GM12873 (cell line): Measurements from ENCODE around the gene TMEM255A.

Source experiments
- TF ChIP-seq, protein P1 (sequence below): IDR thresholded peaks from 2 replicates; pipeline ENCODE4 v1.5.1; 2012; ENCODE audit warnings: low read depth, mild to moderate bottlenecking, moderate library complexity, low read length, control low read depth; ENCODE audit not compliant: insufficient read depth; ENCODE audit errors: missing control alignments

TMEM255A gene

DNA sequence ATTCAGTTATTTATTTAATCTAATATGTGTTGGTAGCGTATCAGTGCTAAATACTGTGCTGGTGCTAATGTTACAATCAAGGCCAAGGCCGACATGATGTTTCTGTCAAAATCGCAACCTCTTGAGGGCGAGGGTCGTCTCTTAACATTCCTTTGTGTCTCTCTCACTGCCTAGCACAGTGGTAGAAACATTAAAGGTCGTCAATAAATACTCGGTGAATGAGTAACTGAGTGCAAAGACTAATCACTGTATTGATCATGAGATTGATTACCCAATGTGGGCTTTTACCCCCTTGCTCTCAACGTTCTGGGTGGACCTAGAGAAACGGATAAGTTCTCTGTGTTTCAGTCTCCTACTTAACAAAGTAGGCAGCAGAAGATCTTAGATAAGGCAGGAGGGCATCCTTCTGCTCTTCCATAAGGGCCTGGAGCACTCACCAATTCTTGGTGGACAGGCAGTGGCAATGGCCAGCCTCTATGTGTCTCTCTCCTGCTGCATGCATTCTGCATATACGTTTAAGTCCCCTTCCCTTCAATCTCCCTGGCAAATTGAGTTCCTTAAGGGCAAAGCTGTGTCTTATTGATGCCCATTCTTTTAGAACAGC, 30.1 kb downstream of the TMEM255A start:
- TF ChIP-seq, protein P1, sequence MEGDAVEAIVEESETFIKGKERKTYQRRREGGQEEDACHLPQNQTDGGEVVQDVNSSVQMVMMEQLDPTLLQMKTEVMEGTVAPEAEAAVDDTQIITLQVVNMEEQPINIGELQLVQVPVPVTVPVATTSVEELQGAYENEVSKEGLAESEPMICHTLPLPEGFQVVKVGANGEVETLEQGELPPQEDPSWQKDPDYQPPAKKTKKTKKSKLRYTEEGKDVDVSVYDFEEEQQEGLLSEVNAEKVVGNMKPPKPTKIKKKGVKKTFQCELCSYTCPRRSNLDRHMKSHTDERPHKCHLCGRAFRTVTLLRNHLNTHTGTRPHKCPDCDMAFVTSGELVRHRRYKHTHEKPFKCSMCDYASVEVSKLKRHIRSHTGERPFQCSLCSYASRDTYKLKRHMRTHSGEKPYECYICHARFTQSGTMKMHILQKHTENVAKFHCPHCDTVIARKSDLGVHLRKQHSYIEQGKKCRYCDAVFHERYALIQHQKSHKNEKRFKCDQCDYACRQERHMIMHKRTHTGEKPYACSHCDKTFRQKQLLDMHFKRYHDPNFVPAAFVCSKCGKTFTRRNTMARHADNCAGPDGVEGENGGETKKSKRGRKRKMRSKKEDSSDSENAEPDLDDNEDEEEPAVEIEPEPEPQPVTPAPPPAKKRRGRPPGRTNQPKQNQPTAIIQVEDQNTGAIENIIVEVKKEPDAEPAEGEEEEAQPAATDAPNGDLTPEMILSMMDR = no peak

DNA sequence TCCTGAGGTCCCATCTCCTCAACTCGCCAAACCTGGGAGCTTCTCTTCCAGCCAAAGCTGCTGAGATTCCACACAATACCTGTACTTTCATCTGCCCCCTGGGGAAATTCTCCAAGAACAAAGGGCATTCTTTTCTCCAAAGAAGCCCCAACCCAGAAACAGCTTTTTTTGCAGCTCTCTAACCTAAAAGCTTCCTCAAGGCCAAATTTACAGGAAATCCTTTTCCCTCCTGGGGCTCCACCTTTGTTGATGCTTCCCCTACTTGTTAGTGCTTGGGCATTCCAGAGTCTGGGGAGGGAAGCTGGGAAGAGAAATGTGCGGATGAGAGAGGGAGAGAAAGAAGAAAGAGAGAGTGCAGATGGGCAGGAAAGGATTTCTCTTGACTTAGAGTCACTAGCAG, 36.3 kb downstream of the TMEM255A start:
- TF ChIP-seq, protein P1 = no peak

DNA sequence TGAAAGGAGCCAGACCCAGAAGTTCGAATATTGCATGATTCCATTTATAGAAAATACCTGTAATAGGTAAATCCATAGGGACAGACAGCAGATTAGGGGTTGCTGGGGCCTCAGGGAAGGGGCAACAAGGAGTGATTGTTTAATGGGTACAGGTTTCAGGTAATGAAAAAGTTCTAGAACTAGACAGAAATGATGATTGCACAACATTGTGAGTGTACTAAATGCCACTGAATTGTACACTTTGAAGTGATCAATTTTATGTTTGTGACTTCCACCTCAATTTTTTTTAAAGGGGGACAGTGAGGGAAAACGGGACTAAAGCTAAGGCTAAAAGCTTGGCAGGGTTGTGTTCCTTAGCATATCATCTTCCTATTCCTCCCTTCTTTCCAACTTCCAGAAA, 37.1 kb downstream of the TMEM255A start:
- TF ChIP-seq, protein P1 = no peak

DNA sequence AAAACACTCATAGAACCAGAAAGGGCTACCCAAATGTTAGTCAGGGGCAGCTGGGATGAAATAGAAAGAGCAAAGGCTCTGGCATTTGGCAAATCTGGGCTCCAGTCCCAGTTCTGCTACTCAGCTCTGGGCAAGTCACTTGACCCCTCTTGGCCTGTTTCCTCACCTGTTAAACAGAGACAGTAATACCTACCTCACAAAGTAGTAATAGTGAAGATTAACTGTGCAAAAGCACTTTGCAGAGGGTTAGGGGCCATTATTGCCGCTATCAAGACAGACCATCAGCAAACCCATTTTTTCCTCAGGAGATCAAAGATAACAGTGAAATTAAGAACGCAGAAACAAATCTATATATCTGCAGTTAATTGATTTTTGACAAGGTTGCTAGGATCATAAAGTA, 40.0 kb downstream of the TMEM255A start:
- TF ChIP-seq, protein P1 = no peak

DNA sequence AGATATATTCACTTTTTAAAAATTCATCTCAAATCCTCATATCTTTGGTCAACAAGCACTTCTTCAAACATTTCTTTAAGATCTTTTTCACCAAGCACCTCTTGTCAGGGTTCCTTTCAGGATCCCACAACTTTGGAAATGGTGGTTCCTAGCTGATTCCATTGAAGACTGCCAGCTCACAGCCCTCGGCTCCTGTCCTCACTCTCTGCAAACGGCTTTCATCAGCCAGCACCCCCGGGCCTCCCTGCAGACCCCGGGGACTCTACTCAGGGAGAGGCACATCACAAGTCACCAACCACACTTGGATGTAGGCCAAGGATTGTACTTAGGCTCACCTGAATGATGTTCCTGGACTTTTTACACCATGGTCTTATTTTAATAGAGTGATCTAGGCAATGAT, 40.7 kb downstream of the TMEM255A start:
- TF ChIP-seq, protein P1 = no peak

DNA sequence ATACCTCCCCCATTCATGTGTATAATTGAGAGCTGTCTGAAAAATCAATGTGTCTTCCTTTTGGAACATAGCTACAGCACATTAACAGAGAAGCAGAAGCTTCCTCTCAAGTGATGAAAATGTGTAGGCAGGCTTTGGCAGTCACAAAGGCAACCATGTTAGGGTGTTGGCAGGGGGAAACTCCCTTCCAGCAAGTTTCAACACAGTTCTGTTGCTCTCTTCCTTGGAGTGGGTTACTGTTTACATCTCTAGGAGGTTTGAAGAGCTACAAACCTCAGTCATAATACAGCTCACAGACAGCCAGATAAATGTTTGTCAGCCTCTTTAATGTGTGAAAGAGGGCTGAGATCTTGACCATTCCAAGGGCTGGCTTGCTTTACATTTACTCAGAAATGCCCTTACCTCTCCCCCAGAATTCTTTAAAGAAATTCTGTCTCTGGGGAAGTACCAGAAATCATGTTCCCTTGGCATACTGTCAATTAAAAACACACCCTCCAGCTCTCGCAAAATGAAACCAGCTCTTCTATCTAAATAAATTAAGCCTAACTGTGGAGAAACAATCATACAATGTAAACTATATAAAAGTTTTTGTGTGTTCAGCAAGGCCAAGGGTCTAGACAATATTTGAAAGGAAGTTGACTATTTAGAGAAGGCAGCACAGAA, 41.8 kb downstream of the TMEM255A start:
- TF ChIP-seq, protein P1 = no peak

DNA sequence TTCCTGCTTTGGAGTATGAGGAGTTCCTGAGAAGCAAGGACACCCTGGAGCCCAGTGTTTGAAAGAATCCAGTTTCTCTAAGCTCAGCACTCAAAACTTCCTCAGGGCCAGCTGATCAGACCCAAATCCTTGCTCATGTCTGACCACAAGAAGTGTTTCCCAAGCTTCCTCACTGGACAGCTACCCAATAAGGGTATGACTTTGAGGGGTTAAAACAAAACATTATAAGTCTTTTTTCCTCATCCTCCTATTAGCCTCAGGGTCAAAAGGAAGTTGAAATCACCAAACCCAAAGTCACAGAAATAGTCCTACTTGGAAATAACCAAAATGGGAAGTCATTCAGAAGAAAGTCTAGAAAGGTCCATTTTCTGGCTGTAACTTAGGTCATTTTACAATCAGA, 46.9 kb downstream of the TMEM255A start:
- TF ChIP-seq, protein P1 = no peak
